GM12892 (cell line): ENCODE measurements around the gene MAT2A.

Experiments used
- POLR2A ChIP-seq: IDR thresholded peaks from 2 replicates; pipeline ENCODE4 v1.6.1; 2011; ENCODE audit warnings: low read depth, low read length, control low read depth
- POLR2AphosphoS5 ChIP-seq: IDR thresholded peaks from 2 replicates; pipeline ENCODE4 v1.6.1; 2011; ENCODE audit warnings: low read depth, low read length, control low read depth
- TAF1 ChIP-seq: IDR thresholded peaks from 2 replicates; pipeline ENCODE4 v1.6.1; 2011; ENCODE audit warnings: low read depth, mild to moderate bottlenecking, control low read depth, low read length, borderline replicate concordance

GRCh38 chr2:85560812-85561279, 21.9 kb downstream of the MAT2A start:
- no peak for TF ChIP-seq POLR2A
- no peak for TF ChIP-seq POLR2AphosphoS5
- TF ChIP-seq TAF1 = no peak
